ENCODE data around the gene PPP1R1B.

GRCh38 chr17:39581071-39581758 lies 45.5 kb upstream of the PPP1R1B start:
- TF ChIP-seq POLR2A (IDR thresholded peaks at IDR 0.05; ENCODE audit: low read depth, low read length): no peak
- no peak for TF ChIP-seq POLR2AphosphoS5 (IDR thresholded peaks at IDR 0.05; ENCODE audit: low read depth, low read length)

Measured in GM12892 (cell line).